GM18508 (cell line): ENCODE measurements around the gene HSPA6.
A peak's percentile ranks its signal among the peaks of the same experiment; 100 is the strongest.
"Not testable (repeated sequence)": the region's sequence is repeated elsewhere in the genome, so short reads cannot be mapped to it uniquely, and the experiment has no call there.

Source experiments
- ATAC-seq: cut with Tn5 transposase; IDR thresholded peaks from one replicate; pipeline ENCODE4 v1.9.1; 2021; ENCODE audit warnings: moderate number of reproducible peaks; ENCODE audit not compliant: insufficient read depth, unreplicated experiment

HSPA6 gene

GRCh38 chr1:161531986-161532643, 7.8 kb downstream of the HSPA6 start:
- no peak for ATAC-seq

- ATAC-seq, result not testable (repeated sequence)
Measured at GRCh38 chr1:161532644-161533567, 8.6 kb downstream of the HSPA6 start.

- not testable (repeated sequence) for ATAC-seq
Measured at GRCh38 chr1:161537068-161537669, 12.8 kb downstream of the HSPA6 start.

DNA sequence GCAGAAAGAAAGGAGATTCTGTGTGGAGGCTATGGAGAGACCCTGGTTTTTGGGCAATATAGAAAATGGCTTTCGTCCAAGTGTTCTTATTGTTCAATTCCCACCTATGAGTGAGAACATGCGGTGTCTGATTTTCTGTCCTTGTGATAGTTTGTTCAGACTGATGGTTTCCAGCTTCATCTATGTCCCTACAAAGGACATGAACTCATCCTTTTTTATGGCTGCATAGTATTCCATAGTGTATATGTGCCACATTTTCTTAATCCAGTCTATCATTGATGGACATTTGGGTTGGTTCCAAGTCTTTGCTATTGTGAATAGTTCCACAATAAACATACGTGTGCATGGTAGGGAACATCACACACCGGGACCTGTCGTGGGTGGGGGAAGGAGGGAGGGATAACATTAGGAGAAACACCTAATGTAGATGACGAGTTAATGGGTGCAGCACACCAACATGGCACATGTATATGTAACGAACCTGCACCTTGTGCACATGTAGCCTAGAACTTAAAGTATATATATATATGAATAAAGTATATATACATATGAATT, 14.7 kb downstream of the HSPA6 start:
- ATAC-seq, result not testable (repeated sequence)

GRCh38 chr1:161539731-161540569, 15.6 kb downstream of the HSPA6 start:
- peak; percentile 35 for ATAC-seq

GRCh38 chr1:161540570-161540960, 16.2 kb downstream of the HSPA6 start:
- ATAC-seq, result peak; percentile 7

DNA sequence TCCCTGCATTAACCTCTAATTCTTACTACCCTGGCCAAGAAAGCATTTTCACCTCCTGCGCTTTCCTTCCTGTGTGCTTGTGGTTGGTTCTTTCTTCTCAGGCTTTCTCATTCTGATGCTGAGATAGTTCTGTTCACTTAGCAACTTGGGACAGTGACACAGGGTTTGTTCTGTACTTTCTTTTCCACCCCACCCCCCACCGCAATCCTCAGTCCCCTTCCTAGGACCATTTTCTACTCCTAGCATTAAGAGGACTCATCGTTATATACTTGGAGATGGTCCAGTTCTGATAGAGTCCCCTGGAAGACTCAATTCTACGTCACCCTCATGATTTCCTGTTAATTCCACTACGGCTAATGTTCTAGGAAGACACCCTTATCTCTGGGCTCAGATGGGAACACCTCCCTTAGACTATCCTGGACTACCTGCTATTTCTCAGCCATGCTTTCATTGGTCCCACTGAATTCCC, 17.8 kb downstream of the HSPA6 start:
- ATAC-seq, result peak; percentile 37

DNA sequence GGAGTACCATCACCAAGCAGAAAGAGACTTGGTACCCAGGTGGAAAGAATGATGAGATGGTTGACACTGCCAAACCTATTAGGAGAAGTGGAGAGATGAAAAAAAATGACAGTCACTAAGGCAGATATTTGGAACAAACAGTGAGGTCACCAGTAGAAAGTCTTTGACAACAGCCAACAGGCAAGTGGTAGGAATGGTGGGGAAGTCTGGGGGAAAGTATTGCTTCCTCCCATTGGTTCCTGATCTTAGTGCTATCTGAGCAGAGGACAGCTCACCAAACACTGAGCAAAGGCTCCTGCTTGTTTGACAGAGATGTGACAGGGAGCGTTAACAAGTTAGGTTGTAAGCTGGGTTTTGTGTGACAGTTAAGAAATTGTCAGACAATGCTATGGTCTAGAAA, 18.8 kb downstream of the HSPA6 start:
- ATAC-seq, result not testable (repeated sequence)

- ATAC-seq, result not testable (repeated sequence)
Measured at GRCh38 chr1:161545005-161545731, 20.8 kb downstream of the HSPA6 start.

GRCh38 chr1:161547995-161548741, 23.8 kb downstream of the HSPA6 start:
- ATAC-seq, result not testable (repeated sequence)

DNA sequence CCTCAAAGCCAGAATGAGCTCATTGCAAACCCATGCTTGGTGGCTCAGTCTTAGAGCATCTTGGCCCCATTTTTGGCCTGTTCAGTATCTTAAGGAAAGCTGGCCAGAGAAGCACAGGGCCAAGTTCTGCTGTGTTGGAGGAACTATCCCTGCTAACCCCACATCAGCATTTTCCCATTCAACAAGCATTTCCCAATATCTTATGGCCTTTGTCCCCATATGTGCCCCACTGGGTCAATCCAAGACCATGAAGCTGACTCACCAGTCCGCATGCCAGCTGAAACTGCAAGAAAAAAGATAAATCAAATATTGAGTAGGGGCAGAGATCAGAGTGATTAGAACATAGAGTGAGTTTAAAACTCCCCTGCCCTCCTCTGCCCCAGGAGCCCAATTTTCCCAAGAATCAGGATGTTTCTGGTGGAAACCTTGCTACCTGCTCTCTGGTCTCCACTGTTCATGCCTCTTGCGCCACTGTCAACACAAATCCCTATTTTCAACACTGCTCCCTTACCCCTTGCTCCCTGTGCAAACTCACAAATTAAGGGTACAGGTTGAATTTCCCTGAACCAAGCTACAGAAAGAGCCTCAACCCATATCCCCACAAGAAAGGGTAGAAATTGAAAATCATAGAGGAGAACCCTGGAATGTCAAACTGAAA, 24.5 kb downstream of the HSPA6 start:
- not testable (repeated sequence) for ATAC-seq

DNA sequence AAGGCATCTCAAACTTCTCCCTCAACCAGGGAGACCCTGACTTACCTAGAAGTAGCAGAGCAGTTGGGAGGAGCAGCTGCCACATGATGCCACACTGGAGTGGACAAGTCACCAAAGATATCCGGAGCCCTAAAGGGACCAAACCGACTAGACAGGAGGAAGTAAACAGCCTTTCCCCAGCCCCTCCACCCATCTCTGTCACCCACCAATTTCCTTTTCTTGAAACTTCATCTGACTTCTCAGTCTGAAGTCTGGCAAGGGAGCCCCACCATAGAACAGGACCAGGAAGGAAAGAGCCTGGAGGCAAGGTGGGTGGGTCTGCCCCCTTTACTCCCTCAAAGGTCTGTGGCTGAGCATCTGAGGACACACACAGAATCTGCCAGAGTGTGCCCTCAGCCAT, 25.3 kb downstream of the HSPA6 start, which contains the start of gene FCGR3A:
FCGR3A (minus strand) TSS at position 167 of the 400 bp plus-strand sequence; CDS start at position 85, 82 bp downstream.
- no peak for ATAC-seq

GRCh38 chr1:161550942-161551341, 26.6 kb downstream of the HSPA6 start:
- ATAC-seq, result not testable (repeated sequence)

GRCh38 chr1:161553631-161554030, 29.3 kb downstream of the HSPA6 start:
- not testable (repeated sequence) for ATAC-seq

DNA sequence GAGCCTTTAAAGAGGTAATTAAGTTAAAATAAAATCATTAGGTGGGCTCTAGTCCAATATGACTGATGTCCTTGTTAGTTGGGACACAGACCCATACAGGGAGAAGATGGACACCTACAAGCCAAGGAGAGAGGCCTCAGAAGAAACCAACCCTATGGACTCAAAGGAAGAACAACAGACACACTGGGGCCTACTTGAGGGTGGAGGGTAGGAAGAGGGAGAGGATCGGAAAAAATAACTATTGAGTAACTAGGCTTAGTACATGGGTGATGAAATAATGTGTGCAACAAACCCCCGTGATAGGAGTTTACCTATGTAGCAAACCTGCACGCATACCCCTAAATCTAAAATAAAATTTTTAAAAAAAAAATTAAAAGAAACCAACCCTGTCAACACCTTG, 30.0 kb downstream of the HSPA6 start:
- not testable (repeated sequence) for ATAC-seq

GRCh38 chr1:161554815-161555417, 30.6 kb downstream of the HSPA6 start:
- not testable (repeated sequence) for ATAC-seq

DNA sequence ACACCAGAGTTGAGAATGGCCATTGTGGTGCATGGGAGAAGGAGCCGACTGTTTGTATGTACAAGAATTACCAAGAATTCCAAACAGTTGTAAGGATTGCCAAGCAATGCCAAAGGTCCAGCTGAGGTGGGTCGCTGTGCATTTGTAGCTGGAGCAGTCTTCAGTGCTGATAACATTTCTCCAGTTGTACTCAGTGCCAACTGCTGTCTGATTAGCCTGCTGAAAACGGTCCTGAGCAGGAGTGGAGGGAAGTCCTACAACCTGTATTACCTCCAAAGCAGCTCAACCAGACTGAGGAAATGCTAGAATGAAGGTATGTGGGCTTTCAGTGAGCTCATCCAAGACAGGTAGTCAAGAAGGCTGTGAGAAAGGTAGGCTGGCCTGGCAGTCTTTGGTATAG, 31.8 kb downstream of the HSPA6 start:
- not testable (repeated sequence) for ATAC-seq
